IPS-20b (cell line): ENCODE results near the gene GNPDA1.
A peak's percentile ranks its signal among the peaks of the same experiment; 100 is the strongest.
"Not testable (repeated sequence)": the region's sequence is repeated elsewhere in the genome, so short reads cannot be mapped to it uniquely, and the experiment has no call there.

Experiments used
- H3K27ac ChIP-seq: one replicate; pipeline ENCODE4 v1.5.1; 2013; ENCODE audit warnings: low read length
- H3K27me3 ChIP-seq: 2 replicates; pipeline ENCODE4 v1.6.1; 2013; ENCODE audit warnings: mild to moderate bottlenecking, low read length, inconsistent platforms; ENCODE audit not compliant: insufficient read depth
- H3K36me3 ChIP-seq: 2 replicates; pipeline ENCODE4 v1.6.1; 2013; ENCODE audit warnings: low read depth, mild to moderate bottlenecking, inconsistent platforms, low read length, moderate library complexity; ENCODE audit not compliant: insufficient read depth
- H3K4me1 ChIP-seq: 2 replicates; pipeline ENCODE4 v1.6.1; 2013; ENCODE audit warnings: mild to moderate bottlenecking, control low read depth, inconsistent platforms, low read length, moderate library complexity; ENCODE audit not compliant: insufficient read depth
- H3K4me3 ChIP-seq: 2 replicates; pipeline ENCODE4 v1.5.1; 2013; ENCODE audit warnings: mild to moderate bottlenecking, low read length, inconsistent platforms
- H3K9ac ChIP-seq: 2 replicates; pipeline ENCODE4 v1.6.1; 2013; ENCODE audit warnings: low read depth, mild to moderate bottlenecking, inconsistent platforms, low read length, moderate library complexity
- H3K9me3 ChIP-seq: 2 replicates; pipeline ENCODE4 v1.6.1; 2013; ENCODE audit warnings: mild to moderate bottlenecking, low read depth, low read length, inconsistent platforms; ENCODE audit not compliant: insufficient read depth

The GNPDA1 gene

DNA sequence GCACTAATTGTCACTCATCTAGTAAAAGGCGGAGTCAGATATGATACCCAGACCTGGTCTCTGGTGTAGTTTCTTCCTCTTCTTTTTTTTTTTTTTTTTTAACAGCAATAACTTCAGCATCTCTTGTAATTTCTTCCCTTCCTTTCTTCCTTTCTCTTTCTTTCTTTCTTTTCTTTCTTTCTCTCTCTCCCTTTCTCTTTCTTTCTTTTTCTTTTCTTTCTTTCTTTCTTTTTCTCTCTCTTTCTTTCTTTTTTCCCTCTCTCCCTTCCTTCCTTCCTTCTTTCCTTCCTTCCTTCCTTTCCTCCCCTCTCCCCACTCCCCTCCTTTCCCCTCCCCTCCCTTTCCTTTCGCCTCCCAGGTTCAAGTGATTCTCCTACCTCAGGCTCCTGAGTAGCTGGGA, 25.9 kb upstream of the GNPDA1 start:
- Histone ChIP-seq H3K36me3 (no peaks in the 10 kb centered on the region), H3K4me1 (no peaks in the 10 kb centered on the region), H3K9ac (no peak overlapping the region), H3K4me3 (no peak overlapping the region), H3K27ac (no peak overlapping the region), H3K27me3 (no peaks in the 10 kb centered on the region), H3K9me3 (no peaks in the 10 kb centered on the region)

- not testable (repeated sequence) for H3K9me3 ChIP-seq, H3K4me3 ChIP-seq, H3K9ac ChIP-seq, H3K27ac ChIP-seq, H3K27me3 ChIP-seq, H3K36me3 ChIP-seq, H3K4me1 ChIP-seq
Measured at GRCh38 chr5:142037599-142037998, 24.8 kb upstream of the GNPDA1 start.

DNA sequence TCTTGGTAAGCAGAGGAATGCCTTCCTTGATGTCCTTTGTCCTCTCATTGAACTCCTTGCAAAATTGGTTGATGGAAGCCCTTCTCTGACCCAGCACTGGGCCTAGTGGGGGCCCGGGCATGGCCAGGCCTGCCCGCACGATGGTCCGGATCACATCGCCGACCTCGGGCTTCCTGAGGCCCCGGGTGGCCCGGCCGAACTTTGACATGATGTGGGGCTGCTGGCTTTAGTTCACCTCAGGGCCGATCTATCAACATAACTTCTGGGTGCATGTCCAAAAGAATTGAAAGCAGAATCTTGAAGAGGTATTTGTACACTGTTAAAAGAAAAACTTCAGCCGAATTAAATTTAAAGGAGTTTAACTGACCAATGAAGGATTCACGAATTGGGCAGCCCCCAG, 24.1 kb upstream of the GNPDA1 start:
- Histone ChIP-seq H3K4me1 (no peaks in the 10 kb centered on the region), H3K27ac (no peak overlapping the region), H3K4me3 (no peak overlapping the region), H3K9ac (no peak overlapping the region), H3K9me3 (no peaks in the 10 kb centered on the region), H3K27me3 (no peaks in the 10 kb centered on the region), H3K36me3 (no peaks in the 10 kb centered on the region)

- Histone ChIP-seq H3K27me3 (no peaks in the 10 kb centered on the region), H3K4me3 (no peak overlapping the region), H3K36me3 (no peaks in the 10 kb centered on the region), H3K4me1 (no peaks in the 10 kb centered on the region), H3K9ac (no peak overlapping the region), H3K27ac (no peak overlapping the region), H3K9me3 (no peaks in the 10 kb centered on the region)
Measured at GRCh38 chr5:142034994-142035393, 22.2 kb upstream of the GNPDA1 start.

DNA sequence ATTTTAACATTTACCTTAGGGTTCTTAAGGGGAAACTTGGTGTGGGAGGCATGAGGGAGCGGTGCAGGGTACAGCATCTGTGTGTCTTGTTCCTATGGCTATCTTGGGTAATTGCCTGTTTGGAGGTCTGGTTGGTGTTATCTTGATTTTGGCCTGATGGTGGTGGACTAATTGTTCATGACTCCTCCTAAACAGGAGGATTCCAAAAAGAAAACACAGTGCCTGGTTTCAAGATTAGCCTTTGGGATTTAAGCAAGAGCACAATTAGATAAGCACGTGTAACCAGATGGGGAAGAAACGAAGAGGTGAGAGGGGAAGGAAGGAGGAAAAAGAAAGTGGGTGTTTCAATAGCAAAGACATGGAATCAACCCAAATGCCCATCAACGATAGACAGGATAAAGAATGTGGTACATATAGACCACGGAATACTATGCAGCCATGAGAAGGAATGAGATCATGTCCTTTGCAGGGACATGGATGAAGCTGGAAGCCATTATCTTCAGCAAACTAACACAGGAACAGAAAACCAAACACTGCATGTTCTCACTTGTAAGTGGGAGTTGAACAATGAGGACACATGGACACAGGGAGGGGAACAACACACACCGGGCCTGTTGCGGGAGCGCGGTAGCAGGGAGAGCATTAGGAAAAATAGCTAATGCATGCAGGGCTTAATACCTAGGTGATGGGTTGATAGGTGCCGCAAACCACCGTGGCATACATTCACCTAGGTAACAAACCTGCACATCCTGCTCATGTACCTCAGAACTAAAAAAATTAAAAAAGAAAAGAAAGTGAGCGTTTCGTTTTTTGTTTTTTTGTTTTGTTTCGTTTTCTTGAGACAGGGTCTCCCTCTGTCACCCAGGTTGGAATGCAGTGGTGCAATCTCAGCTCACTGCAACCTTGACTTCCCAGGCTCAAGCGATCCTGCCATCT, 21.1 kb upstream of the GNPDA1 start:
- H3K4me1 ChIP-seq, H3K9me3 ChIP-seq, H3K4me3 ChIP-seq, H3K36me3 ChIP-seq, H3K27me3 ChIP-seq, H3K27ac ChIP-seq, H3K9ac ChIP-seq: not testable (repeated sequence)

GRCh38 chr5:142032747-142033631, 20.2 kb upstream of the GNPDA1 start:
- Histone ChIP-seq H3K36me3 (no peaks in the 10 kb centered on the region), H3K27me3 (no peaks in the 10 kb centered on the region), H3K27ac (no peak overlapping the region), H3K9ac (no peak overlapping the region), H3K4me3 (no peak overlapping the region), H3K9me3 (no peaks in the 10 kb centered on the region), H3K4me1 (no peaks in the 10 kb centered on the region)

GRCh38 chr5:142032150-142032549, 19.3 kb upstream of the GNPDA1 start:
- Histone ChIP-seq H3K4me3 (no peak overlapping the region), H3K9ac (no peak overlapping the region), H3K36me3 (no peaks in the 10 kb centered on the region), H3K9me3 (no peaks in the 10 kb centered on the region), H3K27ac (no peak overlapping the region), H3K4me1 (no peaks in the 10 kb centered on the region), H3K27me3 (no peaks in the 10 kb centered on the region)

DNA sequence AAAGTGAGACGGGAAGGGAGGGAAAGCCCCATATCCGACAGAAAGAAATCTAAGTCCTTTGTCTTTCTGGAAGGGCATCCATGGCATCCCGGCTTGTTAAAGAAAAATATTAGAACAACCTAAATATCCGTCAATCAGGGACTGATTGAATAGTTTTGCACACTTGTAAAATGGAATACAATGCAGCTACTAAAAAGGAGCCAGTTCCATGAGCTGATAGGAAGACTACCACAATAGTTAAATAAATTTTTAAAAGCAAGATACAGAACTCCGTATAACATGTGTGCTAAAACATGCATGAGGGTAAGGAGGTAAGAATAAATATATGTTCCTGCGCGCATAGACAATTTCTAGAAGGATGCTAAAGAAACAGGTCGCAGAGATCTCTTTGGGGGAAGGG, 12.8 kb upstream of the GNPDA1 start:
- Histone ChIP-seq H3K27me3 (0 out of 2 replicates have a peak, but pooled peaks cover 7% of the 10 kb centered on the region), H3K9ac (peak overlapping the region; percentile 80; the same call in 1 of the 2 replicates), H3K4me3 (peak overlapping the region; percentile 85; the same call in 1 of the 2 replicates), H3K27ac (no peak overlapping the region), H3K36me3 (no peaks in the 10 kb centered on the region), H3K9me3 (no peaks in the 10 kb centered on the region; the same call in 1 of the 2 replicates), H3K4me1 (peaks cover 7% of the 10 kb centered on the region; the same call in 1 of the 2 replicates)

DNA sequence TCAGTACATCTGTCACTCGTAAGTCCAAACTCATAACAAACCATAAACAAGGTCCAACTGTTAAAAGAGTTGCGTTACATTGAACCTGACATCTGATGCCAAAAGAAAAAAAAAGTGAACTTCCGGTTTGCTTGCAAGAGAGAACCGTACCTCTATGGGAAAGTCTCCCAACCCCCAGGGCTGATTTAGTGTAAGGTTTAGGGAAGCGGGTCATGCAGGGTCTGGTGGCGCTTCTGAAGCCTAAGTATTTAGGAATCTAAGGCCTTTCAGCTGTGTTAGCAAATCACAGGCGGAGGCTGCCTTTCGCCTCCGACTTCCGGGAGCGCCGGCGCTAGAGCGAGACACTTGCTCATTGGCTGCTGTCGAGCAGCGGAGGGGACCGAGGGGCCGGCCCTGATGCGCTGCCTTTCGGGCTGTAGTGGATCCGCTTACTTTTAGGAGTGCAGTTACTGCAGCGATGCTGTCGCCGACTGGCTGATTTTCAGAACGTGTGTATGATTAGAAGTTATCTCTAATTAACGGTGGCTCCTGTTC, 12.0 kb upstream of the GNPDA1 start:
- no peaks in the 10 kb centered on the region for H3K36me3 ChIP-seq
- H3K9me3 ChIP-seq = peaks cover 6% of the 10 kb centered on the region; the same call in 1 of the 2 replicates
- H3K27me3 ChIP-seq = 0 out of 2 replicates have a peak, but pooled peaks cover 7% of the 10 kb centered on the region
- H3K4me1 ChIP-seq = peaks cover 7% of the 10 kb centered on the region; the same call in 1 of the 2 replicates
- peak overlapping the region; percentile 28 for H3K27ac ChIP-seq
- peak overlapping the region; percentile 85 for H3K4me3 ChIP-seq
- H3K9ac ChIP-seq = peak overlapping the region; percentile 80; the same call in 1 of the 2 replicates

- H3K9me3 ChIP-seq = peaks cover 6% of the 10 kb centered on the region; the same call in 1 of the 2 replicates
- no peak overlapping the region for H3K4me3 ChIP-seq
- 0 out of 2 replicates have a peak, but pooled peaks cover 7% of the 10 kb centered on the region for H3K27me3 ChIP-seq
- no peaks in the 10 kb centered on the region for H3K36me3 ChIP-seq
- no peak overlapping the region for H3K9ac ChIP-seq
- H3K4me1 ChIP-seq = peaks cover 7% of the 10 kb centered on the region; the same call in 1 of the 2 replicates
- no peak overlapping the region for H3K27ac ChIP-seq
Measured at GRCh38 chr5:142023836-142024235, 11.0 kb upstream of the GNPDA1 start.

DNA sequence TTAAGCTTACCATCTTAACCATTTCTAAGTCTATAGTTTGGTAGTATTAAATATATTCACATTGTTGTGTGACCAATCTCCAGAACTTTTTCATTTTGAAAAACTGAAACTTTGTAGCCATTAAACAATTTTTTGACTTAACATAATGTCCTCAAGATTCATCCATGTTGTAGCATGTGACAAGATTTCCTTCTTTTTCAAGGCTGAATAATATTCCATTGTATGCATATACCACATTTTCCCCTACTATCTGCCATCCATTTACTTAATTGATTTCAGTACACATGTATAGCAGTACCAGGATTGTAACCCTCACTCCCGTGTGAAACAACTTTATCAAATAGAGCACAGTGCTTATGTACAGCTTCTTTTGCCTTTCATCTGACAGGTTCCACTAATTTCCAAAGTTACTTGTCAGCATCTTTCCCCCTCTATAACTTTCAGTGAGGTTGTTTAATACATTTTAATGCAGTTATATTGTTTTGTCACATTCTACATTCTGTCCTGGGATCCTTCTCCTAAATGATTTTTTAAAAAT, 7.4 kb upstream of the GNPDA1 start:
- Histone ChIP-seq H3K4me1 (peaks cover 5% of the 10 kb centered on the region; the same call in 1 of the 2 replicates), H3K27me3 (0 out of 2 replicates have a peak, but pooled peaks cover 7% of the 10 kb centered on the region), H3K36me3 (no peaks in the 10 kb centered on the region), H3K9ac (no peak overlapping the region), H3K27ac (no peak overlapping the region), H3K4me3 (no peak overlapping the region), H3K9me3 (peaks cover 6% of the 10 kb centered on the region; the same call in 1 of the 2 replicates)
